GM21515 (cell line): ENCODE data around the gene FBLN1.

Experiments used
- ATAC-seq: cut with Tn5 transposase; IDR thresholded peaks from one replicate; pipeline ENCODE4 v1.9.1; 2021; ENCODE audit not compliant: unreplicated experiment

Gene FBLN1

GRCh38 chr22:45631140-45631840 lies 128.6 kb downstream of the FBLN1 start:
- no peak for ATAC-seq

GRCh38 chr22:45631841-45632238 lies 129.2 kb downstream of the FBLN1 start:
- no peak for ATAC-seq

GRCh38 chr22:45632791-45633515 lies 130.3 kb downstream of the FBLN1 start:
- no peak for ATAC-seq

DNA sequence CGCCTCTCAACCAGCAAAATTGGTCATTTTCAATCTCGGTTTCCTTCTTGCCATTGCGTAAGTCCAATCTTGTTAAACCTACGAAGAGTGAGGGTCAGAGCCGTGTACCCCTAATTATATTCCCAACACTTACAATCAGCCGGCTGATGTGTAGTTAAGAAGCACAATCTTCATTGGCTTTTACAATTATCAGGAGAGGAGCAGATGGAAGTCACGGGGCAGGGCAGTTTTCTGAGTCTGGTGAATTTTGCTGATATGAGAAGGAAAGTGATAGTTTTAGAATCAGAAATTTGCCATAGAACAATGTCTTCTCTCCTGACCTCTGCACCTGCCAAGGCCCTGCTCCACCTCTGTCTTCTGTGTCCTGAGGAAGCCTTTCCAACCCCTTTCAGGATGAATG lies 134.0 kb downstream of the FBLN1 start:
- ATAC-seq = no peak

- ATAC-seq = no peak
Measured at GRCh38 chr22:45638197-45638596, 135.5 kb downstream of the FBLN1 start.

GRCh38 chr22:45638834-45639746 lies 136.4 kb downstream of the FBLN1 start:
- no peak for ATAC-seq

DNA sequence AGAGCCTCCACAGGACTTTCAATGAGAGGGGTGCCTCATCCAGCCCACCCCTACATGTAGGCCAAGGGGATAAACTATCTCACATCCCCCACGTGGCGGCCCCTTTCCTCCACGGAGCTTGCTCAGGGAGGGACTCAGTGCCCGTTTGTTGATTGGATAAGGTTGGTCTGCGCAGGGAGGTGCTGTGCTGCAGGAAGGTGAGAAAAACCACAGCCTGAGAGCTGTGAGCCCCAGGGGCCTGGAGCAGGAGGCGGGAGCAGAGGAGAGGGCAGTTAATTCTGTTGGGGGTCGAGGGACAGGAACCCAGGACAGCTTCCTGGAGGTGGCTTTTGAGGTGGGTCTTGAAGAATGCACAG lies 137.0 kb downstream of the FBLN1 start:
- ATAC-seq = no peak

GRCh38 chr22:45640291-45640940 lies 137.7 kb downstream of the FBLN1 start:
- no peak for ATAC-seq

DNA sequence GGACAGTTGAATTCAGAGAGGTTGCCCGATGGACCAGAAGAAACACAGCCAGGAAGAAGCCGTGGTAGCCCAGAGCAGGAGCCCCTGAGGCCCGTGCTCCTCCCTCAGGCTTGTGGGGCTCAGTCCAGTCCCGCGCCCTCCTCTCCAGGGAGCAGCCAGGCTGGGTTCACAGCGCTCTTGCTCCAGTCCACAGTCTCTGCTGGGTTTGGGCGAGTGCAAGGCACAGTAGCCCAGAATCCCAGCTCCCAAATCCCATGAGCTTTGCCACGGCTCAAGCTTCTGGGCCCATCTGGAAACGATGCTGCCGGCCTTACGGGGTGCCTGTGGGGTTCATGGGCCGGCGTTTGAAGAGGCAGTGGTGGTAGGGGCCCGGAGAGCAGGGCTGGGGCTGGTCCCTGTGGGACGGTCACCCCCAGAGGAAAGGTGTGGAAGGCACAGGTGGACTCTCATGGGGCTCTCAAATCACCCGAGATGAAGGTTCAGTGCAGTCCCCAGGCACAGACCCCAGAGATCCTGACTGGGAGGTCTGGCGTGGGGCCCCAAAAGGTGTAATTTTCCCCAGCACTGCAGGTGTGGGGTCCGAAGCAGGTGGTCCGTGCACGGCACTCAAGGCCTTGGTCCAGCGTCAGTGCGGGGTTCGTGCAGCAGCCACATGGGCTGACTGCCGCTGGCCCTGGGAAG lies 138.4 kb downstream of the FBLN1 start:
- ATAC-seq = no peak

GRCh38 chr22:45642986-45643385 lies 140.3 kb downstream of the FBLN1 start:
- ATAC-seq = no peak

GRCh38 chr22:45644714-45645113 lies 142.0 kb downstream of the FBLN1 start:
- ATAC-seq = no peak

- ATAC-seq = no peak
Measured at GRCh38 chr22:45645150-45645525, 142.5 kb downstream of the FBLN1 start.

GRCh38 chr22:45645526-45646414 lies 143.1 kb downstream of the FBLN1 start:
- ATAC-seq = no peak

DNA sequence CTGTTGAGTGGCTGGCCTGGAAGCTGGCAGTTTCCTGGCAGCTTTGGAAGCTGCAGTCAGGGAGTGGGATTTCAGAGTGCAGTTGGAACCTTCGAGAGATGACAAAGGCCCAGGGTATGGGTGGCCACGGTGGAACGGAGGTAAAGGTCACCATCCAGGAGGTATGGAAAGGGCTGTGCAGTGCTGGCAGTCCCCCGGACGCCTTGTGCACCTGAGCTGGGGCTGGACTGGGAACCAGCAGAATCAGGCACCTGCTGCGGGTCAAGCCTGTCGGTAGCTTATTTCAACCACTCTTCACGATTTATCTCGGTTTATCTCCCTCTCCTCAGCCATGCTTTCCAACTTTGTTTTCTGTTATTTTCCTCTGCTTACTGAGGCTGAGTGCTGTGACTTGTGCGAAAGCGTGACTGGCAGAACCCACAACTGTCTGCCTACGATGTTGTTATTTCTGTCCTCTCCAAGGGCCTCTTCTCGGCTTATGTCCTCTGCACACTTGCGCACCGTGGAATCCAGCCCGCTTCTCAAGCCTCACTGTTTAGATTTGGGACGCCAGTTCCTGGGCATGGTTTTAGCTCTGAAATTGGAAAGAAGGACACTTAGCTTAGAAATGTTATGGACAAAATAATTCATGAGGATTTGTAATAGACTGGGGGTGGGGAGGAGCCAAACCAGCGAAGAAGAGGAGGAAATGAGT lies 145.0 kb downstream of the FBLN1 start:
- ATAC-seq = no peak

- no peak for ATAC-seq
Measured at GRCh38 chr22:45648301-45649117, 145.8 kb downstream of the FBLN1 start.

DNA sequence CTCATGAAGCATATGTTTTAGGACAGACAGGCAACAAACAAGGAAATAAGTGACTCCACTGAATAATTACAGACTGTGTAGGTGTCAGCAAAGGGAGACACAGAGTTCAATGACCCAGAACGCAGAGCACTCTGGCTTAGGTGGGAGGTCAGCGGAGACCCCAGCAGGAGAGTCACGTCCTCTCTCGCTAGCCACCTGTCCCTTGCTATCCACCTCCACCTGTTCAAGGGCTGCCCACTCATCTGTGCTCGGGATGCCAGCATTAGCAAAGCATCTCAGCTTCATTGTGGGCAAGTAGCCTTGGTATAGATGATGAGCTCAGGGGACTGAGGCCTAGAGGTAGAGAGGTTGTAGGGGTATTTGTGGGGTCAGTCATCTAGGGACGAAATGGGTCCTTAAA lies 147.1 kb downstream of the FBLN1 start:
- ATAC-seq = no peak

- ATAC-seq = no peak
Measured at GRCh38 chr22:45650721-45651120, 148.0 kb downstream of the FBLN1 start.
